Inflammatory macrophage treated with lipopolysaccharide for 4 hours (primary cell): ENCODE results near the gene TRPV5.
"Not testable (repeated sequence)": the region's sequence is repeated elsewhere in the genome, so short reads cannot be mapped to it uniquely, and the experiment has no call there.

Experiments used
- DNase-seq: peaks from one replicate; pipeline ENCODE4 v3.0.0-alpha.2; 2020

The TRPV5 gene

DNA sequence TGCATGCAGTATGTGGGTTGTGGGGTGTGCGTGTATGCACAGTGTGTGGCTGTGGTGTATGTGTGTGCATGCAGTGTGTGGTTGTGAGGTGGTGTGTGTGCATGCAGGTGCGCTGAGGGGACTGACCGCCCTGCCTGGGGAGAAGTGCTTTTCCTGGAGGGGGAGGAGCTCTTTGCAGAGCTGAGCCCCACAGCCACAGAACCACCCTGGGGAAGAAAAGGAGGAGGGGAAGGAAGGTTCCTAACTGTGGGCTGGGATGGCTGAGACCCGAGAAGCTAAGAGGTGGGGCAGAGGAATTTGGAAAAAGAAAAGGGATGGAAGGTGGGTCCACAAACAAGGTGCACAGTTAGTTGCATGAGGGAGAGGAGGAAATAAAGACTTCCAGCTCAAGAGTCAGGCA, at the start of gene TRPV5:
TRPV5 (minus strand) TSS at position 123 of the 400 bp plus-strand sequence. CDS start 287 bp downstream, outside the sequence.
- no peak for DNase-seq

GRCh38 chr7:142978402-142978801, 44.9 kb upstream of the TRPV5 start:
- not testable (repeated sequence) for DNase-seq

- peak; percentile 62 for DNase-seq
These were observed 41.1 kb upstream of the TRPV5 start for GRCh38 chr7:142974626-142975025.

GRCh38 chr7:142969183-142969582, 35.6 kb upstream of the TRPV5 start:
- DNase-seq, result peak; percentile 57

GRCh38 chr7:142968229-142968628, 34.7 kb upstream of the TRPV5 start:
- DNase-seq, result peak; percentile 47

DNA sequence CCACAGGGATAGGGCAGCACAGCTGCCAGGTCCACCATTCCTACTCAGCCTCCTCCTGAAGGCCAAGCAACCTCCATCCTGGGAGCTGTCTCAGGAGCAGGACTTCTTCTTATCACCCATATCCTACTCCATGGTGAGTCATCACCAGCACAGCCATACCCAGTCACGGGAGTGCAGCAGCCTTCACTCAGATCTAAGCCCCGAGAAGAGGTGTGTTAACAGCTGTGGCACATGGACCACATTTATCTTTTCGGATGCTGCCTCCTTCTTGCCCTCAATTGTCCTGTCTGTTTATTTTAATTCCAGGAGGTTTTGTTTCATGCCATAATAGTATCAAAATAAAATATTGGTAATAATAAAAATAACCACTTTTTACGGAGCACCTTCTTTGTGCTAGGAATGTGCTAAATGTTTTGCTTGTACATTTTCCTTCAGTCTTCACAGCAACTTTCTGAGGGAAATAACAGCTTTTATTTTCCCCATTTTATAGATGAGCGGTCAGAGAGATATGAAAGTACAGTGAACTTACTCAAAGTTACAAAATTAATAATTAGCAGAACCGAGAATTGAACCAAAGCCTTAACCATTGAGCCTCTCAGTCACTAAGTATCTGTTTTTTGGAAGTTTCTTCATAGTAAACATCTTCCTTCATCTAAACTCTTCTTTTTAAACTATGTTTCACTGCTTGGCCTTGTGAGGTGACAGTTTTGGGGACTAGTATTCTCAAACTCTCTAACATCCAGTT, 31.1 kb upstream of the TRPV5 start:
- no peak for DNase-seq

DNA sequence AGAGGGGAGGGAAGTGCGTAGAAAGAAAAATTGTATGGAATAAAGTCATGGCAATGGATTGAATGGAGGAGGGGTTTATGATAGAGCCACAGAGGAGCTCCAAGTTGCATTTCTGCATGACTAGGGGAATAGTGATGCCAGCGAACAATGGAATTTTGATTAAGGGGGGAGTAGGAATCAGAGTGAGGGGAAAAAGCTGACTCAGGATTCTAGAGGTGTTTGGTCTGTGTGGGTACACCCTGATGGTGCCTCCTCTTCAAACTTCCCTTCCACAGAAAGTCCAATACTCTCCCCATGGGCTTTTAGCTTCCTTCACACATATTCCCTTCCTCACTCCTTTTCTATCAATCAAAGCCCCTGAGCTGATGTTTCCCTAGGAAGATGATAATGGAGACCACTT, 30.4 kb upstream of the TRPV5 start:
- DNase-seq, result no peak

DNA sequence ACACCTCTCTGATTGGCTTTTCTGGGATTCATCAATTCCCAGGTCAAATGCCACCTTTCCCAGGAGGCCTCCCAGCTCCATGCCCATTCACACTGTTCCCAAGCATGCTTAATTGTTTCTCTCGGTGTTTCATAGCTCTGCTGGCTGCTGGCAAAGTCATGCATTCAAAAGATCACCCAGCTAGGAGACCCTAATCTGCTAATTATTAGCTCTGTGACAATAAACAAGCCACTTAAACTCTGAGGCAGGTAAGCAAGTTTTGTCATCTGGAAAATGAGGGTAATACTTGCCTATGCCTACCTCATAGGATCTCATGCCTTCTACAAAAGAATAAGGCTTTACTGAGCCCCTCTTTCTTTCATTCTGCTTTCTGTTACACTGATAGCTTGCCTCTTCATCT, 29.4 kb upstream of the TRPV5 start:
- DNase-seq, result no peak

DNA sequence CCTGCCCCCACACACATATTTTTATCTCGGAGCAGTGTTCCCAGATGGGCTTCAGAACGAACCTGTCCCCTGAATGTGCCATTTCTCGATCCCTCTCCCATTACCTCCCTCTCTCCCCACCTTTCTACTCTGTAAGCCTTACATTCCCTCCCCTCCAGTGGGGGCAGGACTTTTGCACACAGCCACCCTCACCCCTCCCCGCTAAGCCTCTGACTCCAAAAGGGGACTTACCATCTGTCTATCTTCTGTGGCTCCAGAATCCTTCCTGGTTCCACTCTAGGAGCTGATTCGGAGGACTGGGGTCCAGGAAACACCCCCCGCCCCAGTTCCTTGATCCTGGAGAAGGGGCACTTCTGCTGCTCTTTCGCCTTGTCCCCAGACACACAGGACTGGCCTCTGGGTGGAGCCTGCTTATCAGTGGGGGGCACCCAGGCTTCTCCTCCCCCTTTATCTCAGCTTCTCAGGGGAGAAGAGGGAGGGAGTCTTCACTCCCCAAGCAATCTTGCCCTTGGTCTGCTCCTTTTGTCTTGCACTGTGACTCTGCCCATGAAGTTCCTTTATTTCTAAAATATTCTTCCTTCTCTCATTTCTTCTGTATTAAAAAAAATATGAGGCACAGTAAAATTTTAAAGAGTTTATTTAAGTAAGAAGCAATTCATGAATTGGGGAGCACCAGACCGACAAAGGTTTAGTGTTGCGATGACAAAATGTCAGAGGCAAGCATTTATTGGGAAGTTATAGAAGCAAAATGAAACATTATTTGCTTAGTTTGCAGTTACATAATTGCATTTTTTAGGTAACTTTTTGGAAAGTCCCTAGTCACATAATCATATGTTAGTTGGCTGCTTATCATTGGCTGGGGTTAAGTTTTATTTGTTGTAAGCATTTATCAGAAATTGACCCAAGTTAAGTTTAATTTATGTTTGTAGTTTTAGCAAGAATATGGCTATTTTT, 28.7 kb upstream of the TRPV5 start, which contains the start of gene KEL:
KEL (minus strand) TSS at position 391 of the 954 bp plus-strand sequence; CDS start at position 234, 157 bp downstream.
- DNase-seq, result peak; percentile 59

DNA sequence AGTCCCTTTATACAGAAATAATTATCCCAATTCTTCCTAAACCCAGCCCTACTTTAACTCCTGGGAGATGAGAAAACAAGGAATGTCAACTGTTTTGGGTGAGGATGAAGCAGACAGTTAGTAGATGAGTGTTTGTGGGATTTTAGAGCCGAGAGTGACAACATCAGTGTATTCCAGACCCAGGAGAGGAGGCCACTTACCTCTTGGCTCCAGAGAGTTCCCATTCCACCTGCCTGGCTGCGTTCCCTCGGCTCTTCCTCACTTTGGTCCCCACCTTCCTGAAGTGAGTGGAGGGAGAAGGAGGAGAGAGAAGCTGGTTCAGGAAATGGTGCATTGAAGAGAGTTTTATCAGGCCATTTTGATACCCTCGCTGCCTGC, 28.0 kb upstream of the TRPV5 start:
- DNase-seq, result no peak

- DNase-seq, result peak; percentile 10
These were observed 27.5 kb upstream of the TRPV5 start for GRCh38 chr7:142960955-142961512.

DNA sequence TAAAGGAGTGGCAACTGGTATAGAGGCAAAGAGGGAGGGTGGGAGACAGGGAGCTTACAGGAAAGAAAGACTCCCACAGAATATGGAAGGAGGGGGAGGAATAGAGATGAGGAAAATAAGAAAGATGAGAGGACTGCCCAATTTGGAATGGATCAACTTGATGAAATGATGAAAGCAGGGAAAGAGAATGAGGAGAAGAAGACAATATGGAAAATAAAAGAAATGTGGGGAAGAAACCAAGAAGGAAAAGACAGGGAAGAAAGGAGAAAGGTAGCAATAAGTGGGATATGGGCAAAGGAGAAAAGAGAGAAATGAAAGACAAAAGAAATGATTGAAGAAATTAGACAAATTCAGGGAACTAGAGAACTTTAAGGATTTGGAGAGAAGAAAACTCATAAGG, 25.7 kb upstream of the TRPV5 start:
- no peak for DNase-seq

GRCh38 chr7:142957723-142958122, 24.2 kb upstream of the TRPV5 start:
- no peak for DNase-seq

DNA sequence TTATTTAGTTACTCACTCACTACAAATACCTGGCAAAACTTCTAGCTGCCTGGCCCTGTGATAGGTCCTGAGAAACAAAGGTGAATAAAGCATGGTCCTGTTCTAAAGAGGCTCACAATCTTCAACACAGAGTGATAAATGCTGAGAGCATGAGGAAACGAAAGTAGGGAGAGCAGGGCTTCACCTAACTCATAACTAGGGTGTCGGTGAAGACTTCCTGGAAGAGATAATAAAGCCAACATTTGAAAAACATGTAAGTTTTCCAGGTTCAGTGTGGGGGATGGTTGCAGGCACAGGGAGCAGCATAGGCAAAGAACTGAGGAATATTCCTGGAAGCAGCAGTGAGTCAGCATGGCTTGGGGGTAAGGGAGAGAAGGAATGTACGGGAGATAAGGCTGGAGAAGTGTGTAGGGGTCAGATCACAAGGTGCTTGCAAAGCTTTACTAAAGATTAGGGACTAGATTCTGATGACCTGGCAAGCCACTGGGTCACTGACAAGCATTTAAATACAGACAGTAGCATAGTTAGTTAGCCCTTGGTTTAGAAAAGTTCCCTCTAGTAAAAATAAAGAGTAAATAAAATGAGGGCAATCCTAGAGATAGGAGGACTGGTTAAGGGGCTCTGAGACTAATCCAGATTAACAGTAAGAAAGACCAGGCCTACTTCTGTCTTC, 23.5 kb upstream of the TRPV5 start:
- no peak for DNase-seq

DNA sequence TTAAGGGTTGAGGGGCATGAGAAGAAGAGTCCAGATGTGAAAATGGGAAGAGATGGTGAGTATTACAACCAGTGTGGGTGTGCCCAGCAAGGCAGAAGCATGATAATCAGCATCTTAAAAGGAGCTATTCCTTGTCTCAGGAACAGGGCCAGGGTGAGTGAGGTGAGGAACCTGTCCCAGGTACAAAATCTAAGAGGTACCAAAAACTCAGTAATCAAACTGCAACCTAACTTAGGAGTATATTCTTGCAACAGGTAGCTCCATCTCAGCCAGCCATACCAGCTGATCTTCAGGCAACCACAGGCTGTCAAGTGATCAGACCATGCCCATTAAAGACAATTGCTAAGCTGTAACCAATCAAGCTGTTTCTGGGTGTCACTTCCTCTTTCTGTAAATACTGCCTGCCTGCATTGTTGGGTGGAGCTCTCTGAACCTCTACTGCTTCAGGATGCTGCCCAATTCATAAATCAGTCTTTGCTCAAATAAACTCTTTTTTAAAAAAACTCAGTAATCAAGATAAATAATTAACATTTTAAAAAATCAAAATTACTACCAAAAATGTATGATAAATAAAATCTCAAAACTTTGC, 21.2 kb upstream of the TRPV5 start:
- peak; percentile 24 for DNase-seq

DNA sequence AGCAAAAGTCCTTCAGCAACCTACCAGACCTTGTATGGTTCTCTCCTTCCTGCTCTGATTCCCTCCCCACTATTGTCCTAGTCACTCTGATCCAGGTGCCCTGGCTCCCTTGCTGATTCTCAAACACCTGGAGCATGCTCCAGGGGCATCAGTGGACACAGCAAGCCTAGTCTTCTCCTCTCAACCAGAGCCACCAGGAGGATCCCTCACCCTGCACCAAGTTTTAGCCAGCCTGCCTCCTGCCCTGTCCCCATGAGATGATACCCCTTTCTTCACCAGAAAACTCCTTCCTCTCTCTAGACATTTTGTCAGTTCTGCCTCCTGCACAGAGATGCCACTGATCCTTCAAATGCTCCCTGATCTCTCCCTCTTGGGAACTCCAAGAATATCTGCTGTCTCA, 16.7 kb upstream of the TRPV5 start:
- no peak for DNase-seq

DNA sequence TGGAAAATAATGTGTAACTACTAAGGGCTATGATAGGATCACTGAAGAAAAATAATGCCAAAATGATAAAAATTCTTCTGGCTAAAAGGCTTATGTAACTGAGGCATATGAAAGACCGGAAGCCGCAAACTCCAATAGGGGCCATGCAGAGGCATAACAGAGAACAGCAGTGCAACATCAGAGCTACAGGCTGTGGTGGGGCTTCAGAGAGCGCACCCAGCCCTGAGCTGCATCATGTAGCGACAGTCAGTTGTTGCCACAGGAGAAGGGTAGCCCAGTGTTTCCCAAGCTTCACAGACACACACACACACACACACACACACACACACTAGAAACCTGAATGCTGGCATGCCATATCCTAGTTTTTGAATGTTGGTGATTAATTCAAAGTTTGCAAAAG, 15.1 kb upstream of the TRPV5 start:
- DNase-seq, result no peak

DNA sequence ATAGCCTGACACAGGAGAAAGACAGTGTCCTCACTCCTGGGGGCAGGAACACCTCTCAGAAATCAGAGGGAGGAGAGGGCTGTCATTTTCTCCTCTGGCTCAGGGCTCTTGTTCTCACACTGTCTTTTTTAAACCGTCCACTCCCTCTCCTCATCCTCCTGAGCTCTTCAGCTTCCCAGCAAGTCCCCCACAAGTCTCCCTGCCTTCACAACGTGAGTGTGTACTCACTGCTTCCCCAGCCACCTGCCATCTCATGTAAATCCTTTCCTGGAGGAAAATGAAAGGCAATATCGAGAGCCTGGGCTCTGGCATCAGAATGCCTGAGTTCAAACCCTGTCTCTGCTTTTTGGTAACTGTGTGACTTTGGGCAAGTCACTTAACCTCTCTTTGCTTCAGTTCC, 11.5 kb upstream of the TRPV5 start:
- DNase-seq, result no peak

GRCh38 chr7:142943706-142944268, 10.2 kb upstream of the TRPV5 start:
- no peak for DNase-seq

GRCh38 chr7:142942746-142943145, 9.2 kb upstream of the TRPV5 start:
- DNase-seq, result no peak

DNA sequence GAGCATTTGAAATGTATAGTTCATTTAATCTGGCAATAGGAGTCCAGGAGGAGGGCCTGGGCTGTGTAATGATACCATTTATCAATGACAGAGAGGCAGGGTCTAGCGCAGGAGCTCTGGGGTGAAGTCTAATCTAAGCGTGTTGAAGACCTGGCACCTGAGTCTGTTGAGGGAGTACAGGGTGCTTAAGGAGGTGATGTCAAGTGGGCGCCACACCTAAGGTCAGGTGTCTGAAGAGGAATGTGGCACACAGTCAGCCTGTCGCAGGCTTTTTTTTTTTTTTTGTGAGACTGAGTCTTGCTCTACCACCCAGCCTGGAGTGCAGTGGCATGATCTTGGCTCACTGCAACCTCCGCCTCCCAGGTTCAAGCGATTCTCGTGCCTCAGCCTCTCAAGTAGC, 8.0 kb upstream of the TRPV5 start:
- DNase-seq, result no peak

GRCh38 chr7:142940966-142941535, 7.5 kb upstream of the TRPV5 start:
- no peak for DNase-seq
